WTC11 (cell line): ENCODE measurements around the gene GPR22. TPM values are rescaled to one million over a fixed set of nuclear protein-coding genes. Genes with fewer than 3 reads are reported as not detected.

Experiments used
- ATAC-seq: fragments of 200-7000 bp; cut with Tn5 transposase; 2 replicates; pipeline ENCODE4 v1.10.0; 2021; ENCODE audit warnings: mild to moderate bottlenecking, moderate library complexity
- Bru-seq: library from RNA; stranded (reverse); fragments of 400-500 nt; gene quantifications from one replicate; lab custom pipeline; 2021; lab: Mats Ljungman, UMichigan
- CTCF ChIA-PET: fragments of 300-600 bp; sonication (Branson Sonifier 250); formaldehyde crosslinking; loops from one replicate; lab custom pipeline; 2021; ENCODE audit warnings: antibody characterized with exemption; lab: Charles Lee
- POLR2A ChIA-PET: fragments of 350-600 bp; sonication (Branson Sonifier 250); formaldehyde crosslinking; loops from one replicate; lab custom pipeline; 2021; ENCODE audit warnings: antibody characterized with exemption; lab: Charles Lee
- DNase-seq: peaks from one replicate; pipeline ENCODE4 v3.0.0; 2021; ENCODE audit warnings: low spot score
- H3K27ac Mint-ChIP-seq: 2 replicates; pipeline ENCODE4 v1.8.0; 2021; ENCODE audit warnings: mixed read lengths
- H3K27me3 Mint-ChIP-seq: 2 replicates; pipeline ENCODE4 v1.8.0; 2021; ENCODE audit warnings: low read depth, mild to moderate bottlenecking, moderate library complexity, mixed read lengths
- H3K36me3 Mint-ChIP-seq: 2 replicates; pipeline ENCODE4 v1.8.0; 2021; ENCODE audit warnings: mixed read lengths
- H3K4me1 Mint-ChIP-seq: 2 replicates; pipeline ENCODE4 v1.8.0; 2022; ENCODE audit warnings: mixed read lengths
- H3K4me3 Mint-ChIP-seq: 2 replicates; pipeline ENCODE4 v1.8.0; 2021; ENCODE audit warnings: mild to moderate bottlenecking, moderate library complexity, mixed read lengths
- H3K9me3 Mint-ChIP-seq: 2 replicates; pipeline ENCODE4 v1.8.0; 2021; ENCODE audit warnings: mixed read lengths
- AFF4 ChIP-seq: sonication (generic); formaldehyde crosslinking; IDR thresholded peaks from 2 replicates; pipeline ENCODE4 v1.8.1; 2023; ENCODE audit warnings: mild to moderate bottlenecking, missing genetic modification reagents, borderline replicate concordance
- CBFB ChIP-seq: sonication (generic); formaldehyde crosslinking; IDR thresholded peaks from 2 replicates; pipeline ENCODE4 v1.8.1; 2022; ENCODE audit warnings: mild to moderate bottlenecking, low read depth, missing genetic modification reagents
- CREB1 ChIP-seq: sonication (generic); formaldehyde crosslinking; IDR thresholded peaks from 2 replicates; pipeline ENCODE4 v1.8.0; 2023; ENCODE audit warnings: mild to moderate bottlenecking, missing genetic modification reagents
- CREM ChIP-seq: sonication (generic); formaldehyde crosslinking; IDR thresholded peaks from 2 replicates; pipeline ENCODE4 v1.8.1; 2022; ENCODE audit warnings: mild to moderate bottlenecking, missing genetic modification reagents, moderate library complexity
- EMX1 ChIP-seq: fragments of 250-450 bp; sonication (Bioruptor Pico); IDR thresholded peaks from 2 replicates; pipeline ENCODE4 v1.8.0; 2021; ENCODE audit warnings: mild to moderate bottlenecking
- ERG ChIP-seq: fragments of 250-450 bp; sonication (Bioruptor Pico); IDR thresholded peaks from 2 replicates; pipeline ENCODE4 v1.8.0; 2021; ENCODE audit warnings: mild to moderate bottlenecking
- ETV6 ChIP-seq: sonication (generic); formaldehyde crosslinking; IDR thresholded peaks from 2 replicates; pipeline ENCODE4 v1.8.1; 2022; ENCODE audit warnings: mild to moderate bottlenecking, missing genetic modification reagents
- FOXP1 ChIP-seq: sonication (generic); formaldehyde crosslinking; IDR thresholded peaks from 2 replicates; pipeline ENCODE4 v1.8.0; 2022; ENCODE audit warnings: missing genetic modification reagents, mild to moderate bottlenecking, moderate library complexity, borderline replicate concordance
- HMGXB4 ChIP-seq: sonication (generic); formaldehyde crosslinking; IDR thresholded peaks from 2 replicates; pipeline ENCODE4 v1.8.1; 2023; ENCODE audit warnings: mild to moderate bottlenecking, moderate library complexity, missing genetic modification reagents
- MXD4 ChIP-seq: fragments of 250-450 bp; sonication (Bioruptor Pico); IDR thresholded peaks from 2 replicates; pipeline ENCODE4 v1.8.0; 2021; ENCODE audit warnings: mild to moderate bottlenecking, moderate library complexity, borderline replicate concordance
- NFYB ChIP-seq: sonication (generic); formaldehyde crosslinking; conservative IDR thresholded peaks from 2 replicates; pipeline ENCODE4 v1.8.0; 2022; ENCODE audit warnings: low read depth, missing genetic modification reagents
- NR2C2 ChIP-seq: sonication (generic); formaldehyde crosslinking; IDR thresholded peaks from 2 replicates; pipeline ENCODE4 v1.8.0; 2022; ENCODE audit warnings: mild to moderate bottlenecking, missing genetic modification reagents
- PREB ChIP-seq: sonication (generic); formaldehyde crosslinking; IDR thresholded peaks from 2 replicates; pipeline ENCODE4 v1.8.1; 2022; ENCODE audit warnings: mild to moderate bottlenecking, missing genetic modification reagents, moderate library complexity, borderline replicate concordance
- SMAD3 ChIP-seq: sonication (generic); formaldehyde crosslinking; IDR thresholded peaks from 2 replicates; pipeline ENCODE4 v1.8.0; 2022; ENCODE audit warnings: missing genetic modification reagents, mild to moderate bottlenecking, borderline replicate concordance
- SOX15 ChIP-seq: fragments of 250-450 bp; sonication (Bioruptor Pico); IDR thresholded peaks from 2 replicates; pipeline ENCODE4 v1.9.0; 2021; ENCODE audit warnings: mild to moderate bottlenecking
- USF2 ChIP-seq: sonication (generic); formaldehyde crosslinking; IDR thresholded peaks from 2 replicates; pipeline ENCODE4 v1.8.1; 2023; ENCODE audit warnings: mild to moderate bottlenecking, missing genetic modification reagents, moderate library complexity
- ZNF138 ChIP-seq: sonication (generic); formaldehyde crosslinking; conservative IDR thresholded peaks from 2 replicates; pipeline ENCODE4 v1.8.1; 2022; ENCODE audit warnings: mild to moderate bottlenecking, moderate library complexity, missing genetic modification reagents
- ZNF219 ChIP-seq: sonication (generic); formaldehyde crosslinking; IDR thresholded peaks from 2 replicates; pipeline ENCODE4 v1.8.0; 2023; ENCODE audit warnings: missing genetic modification reagents, mild to moderate bottlenecking, borderline replicate concordance
- ZNF423 ChIP-seq: fragments of 250-450 bp; sonication (Bioruptor Pico); IDR thresholded peaks from 2 replicates; pipeline ENCODE4 v2.1.2; 2022; ENCODE audit warnings: mild to moderate bottlenecking, moderate library complexity
- long read RNA-seq, 3 experiments: library from RNA in 1 of 3; library from capped mRNA in 1 of 3; library from polyadenylated mRNA in 1 of 3; unstranded in 2 of 3; stranded (forward) in 1 of 3; transcript quantifications; one replicate each; pipeline ENCODE4 v2.0.0, GENCODE V29; 2021
- total RNA-seq: library from RNA; stranded (reverse); gene quantifications from 3 replicates; pipeline ENCODE4 v1.2.3, GENCODE V29; 2021

The GPR22 gene
- total RNA-seq (not detected in 3 replicates), Bru-seq, nascent RNA (not detected)
- long read RNA-seq, experiment 1, partial matches to known transcripts, result 0 of 1 reads
- long read RNA-seq, experiment 1, other reads (novel, unspliced or antisense), result 1 of 1 reads
- long read RNA-seq, experiment 2, result 0 reads
- long read RNA-seq, experiment 3, result 0 reads

GRCh38 chr7:107469929-107470328 is at the start of gene GPR22:
Gene GPR22 (plus strand): TSS chr7:107470057. CDS start chr7:107474061, 4,004 bp downstream.
- no peak for TF ChIP-seq SOX15 (CRISPR knock-in tag)
- TF ChIP-seq ZNF138 (CRISPR knock-in tag), result no peak
- TF ChIP-seq EMX1 (CRISPR knock-in tag), result no peak
- TF ChIP-seq USF2, result no peak
- no peak for TF ChIP-seq PREB (CRISPR knock-in tag)
- no peak for TF ChIP-seq CREB1 (CRISPR knock-in tag)
- TF ChIP-seq CREM (CRISPR knock-in tag), result no peak
- POLR2A ChIA-PET, result no interaction called here
- DNase-seq (no peak), ATAC-seq (peak; percentile 56)
- no peaks in the 10 kb centered on the region for H3K9me3 Mint-ChIP-seq
- H3K4me1 Mint-ChIP-seq, result peaks cover 9% of the 10 kb centered on the region
- no peaks in the 10 kb centered on the region for H3K27me3 Mint-ChIP-seq
- H3K36me3 Mint-ChIP-seq, result no peaks in the 10 kb centered on the region
- no peak within 1 kb of the TSS for H3K27ac Mint-ChIP-seq
- no peak within 1 kb of the TSS for H3K4me3 Mint-ChIP-seq
- CTCF ChIA-PET, result no interaction called here

GRCh38 chr7:107427462-107427861 is 42.4 kb upstream of the GPR22 start:
- ChIA-PET CTCF (no interaction called here), POLR2A (no interaction called here)
- 0 out of 2 replicates have a peak, but pooled peaks cover 4% of the 10 kb centered on the region for H3K4me1 Mint-ChIP-seq
- DNase-seq, result no peak
- peaks cover 14% of the 10 kb centered on the region for H3K36me3 Mint-ChIP-seq
- H3K9me3 Mint-ChIP-seq, result peaks cover 26% of the 10 kb centered on the region
- H3K27ac Mint-ChIP-seq, result no peak overlapping the region
- no peak overlapping the region for H3K4me3 Mint-ChIP-seq
- H3K27me3 Mint-ChIP-seq, result no peaks in the 10 kb centered on the region
- TF ChIP-seq ZNF219 (CRISPR knock-in tag) (no peak), FOXP1 (CRISPR knock-in tag) (no peak)
- no peak for ATAC-seq

- TF ChIP-seq ZNF138 (CRISPR knock-in tag), result no peak
- TF ChIP-seq NR2C2 (CRISPR knock-in tag), result no peak
- TF ChIP-seq ZNF423, result no peak
- TF ChIP-seq AFF4 (CRISPR knock-in tag), result no peak
- TF ChIP-seq NFYB (CRISPR knock-in tag), result no peak
- TF ChIP-seq SMAD3 (CRISPR knock-in tag), result no peak
- TF ChIP-seq MXD4 (CRISPR knock-in tag), result no peak
- TF ChIP-seq CBFB (CRISPR knock-in tag), result no peak
- no peak for TF ChIP-seq HMGXB4 (CRISPR knock-in tag)
- TF ChIP-seq ERG, result no peak
- no peak for TF ChIP-seq ETV6 (CRISPR knock-in tag)
- Mint-ChIP-seq H3K4me3 (no peak overlapping the region), H3K9me3 (peaks cover 31% of the 10 kb centered on the region), H3K27me3 (no peaks in the 10 kb centered on the region), H3K27ac (no peak overlapping the region), H3K36me3 (peaks cover 14% of the 10 kb centered on the region), H3K4me1 (0 out of 2 replicates have a peak, but pooled peaks cover 4% of the 10 kb centered on the region)
- ChIA-PET CTCF (no interaction called here), POLR2A (no interaction called here)
- ATAC-seq (no peak), DNase-seq (no peak)
Measured at GRCh38 chr7:107428642-107429041, 41.2 kb upstream of the GPR22 start.
